T-cell (primary cell): ENCODE data around the gene PAX4. TPM values are rescaled to one million over a fixed set of nuclear protein-coding genes. Genes with fewer than 3 reads are reported as not detected.
"Not testable (repeated sequence)": the region's sequence is repeated elsewhere in the genome, so short reads cannot be mapped to it uniquely, and the experiment has no call there.

ENCODE experiments used
- ATAC-seq, 4 experiments: fragments of 200-7000 bp in 3 of 4; fragments of 150-1000 bp in 1 of 4; cut with Tn5 transposase; replicated peaks in 1 of 4; 1 replicate in 3 of 4; 2 replicates in 1 of 4; pipeline ENCODE4 v1.10.0; 2021; ENCODE audit warnings: moderate library complexity in 3 of 4, mild to moderate bottlenecking in 2 of 4, moderate number of reproducible peaks in 1 of 4
- CTCF ChIA-PET, 2 donors: fragments of 300-600 bp; sonication (Branson Sonifier 250); formaldehyde crosslinking; loops; one replicate each; lab custom pipeline; 2022; ENCODE audit warnings: antibody characterized with exemption in 2 of 2; lab: Charles Lee
- POLR2A ChIA-PET, 2 donors: fragments of 300-600 bp; sonication (Branson Sonifier 250); formaldehyde crosslinking; loops; one replicate each; lab custom pipeline; 2022; ENCODE audit warnings: antibody characterized with exemption in 2 of 2; lab: Charles Lee
- DNase-seq, 35 experiments: peaks; one replicate each; pipeline versions ENCODE4 v3.0.0 to v3.0.0-alpha.2; 2013 to 2023
- H3K27ac ChIP-seq: one replicate; pipeline ENCODE4 v1.5.1; 2013; ENCODE audit warnings: low read length
- H3K27me3 ChIP-seq, 2 experiments: replicated peaks in 1 of 2; 1 replicate in 1 of 2; 2 replicates in 1 of 2; pipeline versions ENCODE4 v1.6.1 to v1.7.0; 2013; ENCODE audit warnings: low read length in 1 of 2, mixed read lengths in 1 of 2; ENCODE audit not compliant: control insufficient read depth in 2 of 2, insufficient read depth in 2 of 2; ENCODE audit errors: extremely low read depth in 1 of 2
- H3K36me3 ChIP-seq, 2 donors: 1 replicate in 1 of 2; 2 replicates in 1 of 2; pipeline versions ENCODE4 v1.6.1 to v1.7.0; 2013; ENCODE audit warnings: low read length in 1 of 2; ENCODE audit not compliant: control insufficient read depth in 2 of 2, insufficient read depth in 1 of 2; ENCODE audit errors: extremely low read depth in 1 of 2
- H3K4me1 ChIP-seq, 2 experiments: 1 replicate in 1 of 2; 2 replicates in 1 of 2; pipeline versions ENCODE4 v1.6.1 to v1.7.0; 2013; ENCODE audit warnings: low read length in 2 of 2, mixed read lengths in 1 of 2; ENCODE audit not compliant: insufficient read depth in 2 of 2, control insufficient read depth in 1 of 2; ENCODE audit errors: extremely low read depth in 1 of 2
- H3K4me3 ChIP-seq, 2 donors: 1 replicate in 1 of 2; 2 replicates in 1 of 2; pipeline versions ENCODE4 v1.5.1 to v1.7.0; 2013; ENCODE audit warnings: mild to moderate bottlenecking in 2 of 2, low read length in 1 of 2, moderate library complexity in 1 of 2; ENCODE audit not compliant: control insufficient read depth in 1 of 2; ENCODE audit errors: extremely low read depth in 1 of 2
- H3K9me3 ChIP-seq: 2 replicates; pipeline ENCODE4 v1.7.0; 2013
- H3K27ac Mint-ChIP-seq, 2 donors: one replicate each; pipeline ENCODE4 v1.8.0; 2020 to 2021; ENCODE audit warnings: mild to moderate bottlenecking in 2 of 2, mixed read lengths in 2 of 2
- H3K27me3 Mint-ChIP-seq, 2 donors: one replicate each; pipeline ENCODE4 v1.8.0; 2021 to 2022; ENCODE audit warnings: mixed read lengths in 2 of 2
- H3K36me3 Mint-ChIP-seq: one replicate; pipeline ENCODE4 v1.8.0; 2021; ENCODE audit warnings: mixed read lengths
- H3K4me1 Mint-ChIP-seq, 3 donors: one replicate each; pipeline ENCODE4 v1.8.0; 2020 to 2022; ENCODE audit warnings: mixed read lengths in 3 of 3, mild to moderate bottlenecking in 1 of 3
- H3K4me3 Mint-ChIP-seq, 3 donors: one replicate each; pipeline ENCODE4 v1.8.0; 2020 to 2022; ENCODE audit warnings: mild to moderate bottlenecking in 3 of 3, mixed read lengths in 3 of 3, moderate library complexity in 3 of 3
- H3K9me3 Mint-ChIP-seq, 3 donors: one replicate each; pipeline ENCODE4 v1.8.0; 2020 to 2022; ENCODE audit warnings: mixed read lengths in 3 of 3
- WGBS: methylation state at CpG from one replicate; pipeline ENCODE4 v1.1.5; 2013; ENCODE audit warnings: missing lambda C conversion rate; ENCODE audit not compliant: insufficient coverage; 5-methylcytosine and 5-hydroxymethylcytosine counted together
- total RNA-seq, 35 experiments: library from RNA in 6 of 35; stranded (reverse) in 6 of 35; fragments of 120-200 nt in 1 of 35; gene quantifications; one replicate each; pipeline versions ENCODE4 v1.2.1 to v1.2.4 and lab custom pipeline; 2013 to 2026

The PAX4 gene
- total RNA-seq, 5 donors from 2014 or later (not counting 1 experiment from before 2014, with no cell fraction given), result not detected

- H3K4me3 Mint-ChIP-seq, result no peak overlapping the region
- ChIA-PET POLR2A (interaction anchor here in 1 of 2 donors (0.8 kb wide), 1 partner anchor 39 kb away, joined by 4 read pairs; no protein-coding TSS in a partner anchor), CTCF (no interaction called here)
- H3K36me3 Mint-ChIP-seq, result peaks cover 34% of the 10 kb centered on the region
- no peak overlapping the region for H3K27ac ChIP-seq
- no peaks in the 10 kb centered on the region for H3K9me3 Mint-ChIP-seq
- peaks cover 0 to 4% (median 0%) of the 10 kb centered on the region in 3 donors for H3K4me1 Mint-ChIP-seq
- H3K27ac Mint-ChIP-seq, result no peak overlapping the region
- no peaks in the 10 kb centered on the region for H3K27me3 Mint-ChIP-seq
- no peak for DNase-seq
- H3K27me3 ChIP-seq, result no peaks in the 10 kb centered on the region
- H3K4me3 ChIP-seq, result no peak overlapping the region
- WGBS, result 93% methylated on average over 2 of the region's 3 CpGs
- no peaks in the 10 kb centered on the region for H3K4me1 ChIP-seq
- no peaks in the 10 kb centered on the region for H3K9me3 ChIP-seq
- peaks cover 0 to 14% of the 10 kb centered on the region in 2 donors for H3K36me3 ChIP-seq
- ATAC-seq, result no peak
Measured at GRCh38 chr7:127571741-127572505, 46.0 kb downstream of the PAX4 start.

GRCh38 chr7:127568034-127568433, 49.9 kb downstream of the PAX4 start:
- no CpG with 5 or more reads among the region's 3 CpGs for WGBS
- H3K27ac ChIP-seq, DNase-seq, H3K4me3 ChIP-seq, H3K27ac Mint-ChIP-seq, H3K27me3 Mint-ChIP-seq, H3K4me3 Mint-ChIP-seq, H3K27me3 ChIP-seq, H3K9me3 ChIP-seq, H3K4me1 Mint-ChIP-seq, H3K36me3 ChIP-seq, H3K4me1 ChIP-seq, H3K9me3 Mint-ChIP-seq, ATAC-seq, POLR2A ChIA-PET, CTCF ChIA-PET: not testable (repeated sequence)
- peaks cover 43% of the 10 kb centered on the region for H3K36me3 Mint-ChIP-seq

- peaks cover 0 to 2% of the 10 kb centered on the region in 2 donors for H3K36me3 ChIP-seq
- Mint-ChIP-seq H3K4me3 (no peak overlapping the region), H3K27me3 (no peaks in the 10 kb centered on the region), H3K4me1 (no peaks in the 10 kb centered on the region), H3K9me3 (peaks cover 4 to 7% (median 5%) of the 10 kb centered on the region in 3 donors), H3K36me3 (peaks cover 41% of the 10 kb centered on the region), H3K27ac (no peak overlapping the region)
- no peak overlapping the region for H3K4me3 ChIP-seq
- H3K9me3 ChIP-seq, result no peaks in the 10 kb centered on the region
- H3K27ac ChIP-seq, result no peak overlapping the region
- ATAC-seq (no peak), DNase-seq (no peak)
- ChIA-PET CTCF (no interaction called here), POLR2A (no interaction called here)
- H3K4me1 ChIP-seq, result no peaks in the 10 kb centered on the region
- WGBS, result 100% methylated on average over 1 of the region's 3 CpGs
- H3K27me3 ChIP-seq, result no peaks in the 10 kb centered on the region
Measured at GRCh38 chr7:127566242-127566641, 51.7 kb downstream of the PAX4 start.

Other genes with a start within 250 kb of the PAX4 start
- gene ZNF800, start 225.4 kb downstream of the PAX4 start, total RNA-seq, result 10 to 100 TPM; 59.6 to 75.0 (median 64.3) TPM
- gene GCC1, start 32.5 kb downstream of the PAX4 start, total RNA-seq, result 10 to 100 TPM; 23.8 to 29.9 (median 27.1) TPM
- gene ARF5, start 29.7 kb downstream of the PAX4 start, total RNA-seq, result 100 to 1,000 TPM in 3 of 5 donors, 10 to 100 TPM in 2; 90.0 to 106 (median 102) TPM
- gene FSCN3, start 24.4 kb downstream of the PAX4 start, total RNA-seq, result 1 to 10 TPM; 2.6 to 4.8 (median 3.9) TPM
- gene SND1, start 34.1 kb upstream of the PAX4 start, total RNA-seq, result 100 to 1,000 TPM; 137 to 187 (median 154) TPM